ENCODE data around the gene IDS.

IDS gene

DNA sequence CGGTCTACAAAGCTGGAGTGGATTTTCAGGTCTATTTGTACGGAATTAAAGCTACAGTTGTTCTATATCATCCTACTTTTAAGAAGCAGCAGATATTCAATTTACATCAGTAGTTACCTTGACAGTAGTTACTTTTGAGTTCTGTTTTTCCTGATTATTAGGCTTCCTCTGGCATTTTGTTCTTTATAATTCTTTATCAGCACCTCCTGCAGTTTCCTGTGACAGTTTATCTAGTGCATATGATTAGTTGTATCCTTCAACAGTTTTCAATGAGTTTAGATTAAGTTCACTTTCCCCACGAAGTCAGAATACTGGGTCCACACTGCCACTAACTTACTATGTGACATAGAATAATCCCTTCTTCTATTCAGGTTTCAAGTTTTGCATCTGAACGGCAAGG is 71.7 kb downstream of the IDS start:
- TF ChIP-seq, protein P1, sequence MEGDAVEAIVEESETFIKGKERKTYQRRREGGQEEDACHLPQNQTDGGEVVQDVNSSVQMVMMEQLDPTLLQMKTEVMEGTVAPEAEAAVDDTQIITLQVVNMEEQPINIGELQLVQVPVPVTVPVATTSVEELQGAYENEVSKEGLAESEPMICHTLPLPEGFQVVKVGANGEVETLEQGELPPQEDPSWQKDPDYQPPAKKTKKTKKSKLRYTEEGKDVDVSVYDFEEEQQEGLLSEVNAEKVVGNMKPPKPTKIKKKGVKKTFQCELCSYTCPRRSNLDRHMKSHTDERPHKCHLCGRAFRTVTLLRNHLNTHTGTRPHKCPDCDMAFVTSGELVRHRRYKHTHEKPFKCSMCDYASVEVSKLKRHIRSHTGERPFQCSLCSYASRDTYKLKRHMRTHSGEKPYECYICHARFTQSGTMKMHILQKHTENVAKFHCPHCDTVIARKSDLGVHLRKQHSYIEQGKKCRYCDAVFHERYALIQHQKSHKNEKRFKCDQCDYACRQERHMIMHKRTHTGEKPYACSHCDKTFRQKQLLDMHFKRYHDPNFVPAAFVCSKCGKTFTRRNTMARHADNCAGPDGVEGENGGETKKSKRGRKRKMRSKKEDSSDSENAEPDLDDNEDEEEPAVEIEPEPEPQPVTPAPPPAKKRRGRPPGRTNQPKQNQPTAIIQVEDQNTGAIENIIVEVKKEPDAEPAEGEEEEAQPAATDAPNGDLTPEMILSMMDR (IDR thresholded peaks at IDR 0.05; ENCODE audit: low read depth, low read length) = no peak
- in situ Hi-C loops (cut with HindIII; ENCODE audit: low sequenced_read_pairs) = no loop called here
- no peak for DNase-seq (ENCODE audit: low read depth, low spot score)
- no peak overlapping the region for H3K4me3 ChIP-seq (ENCODE audit: low read depth, low read length)

DNA sequence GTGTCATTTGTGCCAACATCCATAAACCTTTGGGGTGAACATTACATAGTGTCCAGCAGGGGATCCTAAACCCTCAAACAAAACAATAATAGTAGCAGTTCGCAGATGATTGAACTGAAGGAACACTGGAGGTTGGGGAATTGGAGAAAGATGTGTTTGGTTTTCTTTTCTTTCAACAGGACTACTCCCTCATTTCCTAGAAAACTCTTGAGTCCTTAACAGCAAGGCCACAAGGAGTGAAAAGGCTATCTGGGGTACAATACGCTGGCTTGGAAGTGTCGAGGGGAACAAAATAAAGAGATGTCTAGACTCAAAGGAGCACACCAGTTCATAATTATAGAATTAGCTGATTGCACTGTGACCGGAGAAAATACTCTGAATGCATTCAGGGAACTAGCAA is 72.1 kb downstream of the IDS start:
- in situ Hi-C loops (cut with HindIII; ENCODE audit: low sequenced_read_pairs) = no loop called here
- TF ChIP-seq, protein P1 (IDR thresholded peaks at IDR 0.05; ENCODE audit: low read depth, low read length) = no peak
- DNase-seq (ENCODE audit: low read depth, low spot score) = no peak
- H3K4me3 ChIP-seq (ENCODE audit: low read depth, low read length) = no peak overlapping the region

Measured in astrocyte of the spinal cord (primary cell).